Measurements from ENCODE around the gene SCAPER.

The SCAPER gene

GRCh38 chr15:76381366-76381765 is 523.8 kb downstream of the SCAPER start:
- DNase-seq (ENCODE audit: low read depth) = no peak
- H3K4me3 ChIP-seq (replicated peaks; ENCODE audit: low read depth, low read length) = no peak overlapping the region
- TF ChIP-seq CTCF (IDR thresholded peaks at IDR 0.05; ENCODE audit: low read length, missing control alignments) = no peak

GRCh38 chr15:76380249-76380648 is 524.9 kb downstream of the SCAPER start:
- DNase-seq (ENCODE audit: low read depth) = no peak
- no peak for TF ChIP-seq CTCF (IDR thresholded peaks at IDR 0.05; ENCODE audit: low read length, missing control alignments)
- H3K4me3 ChIP-seq (replicated peaks; ENCODE audit: low read depth, low read length) = no peak overlapping the region

- no peak for DNase-seq (ENCODE audit: low read depth)
- no peak for TF ChIP-seq CTCF (IDR thresholded peaks at IDR 0.05; ENCODE audit: low read length, missing control alignments)
- no peak overlapping the region for H3K4me3 ChIP-seq (replicated peaks; ENCODE audit: low read depth, low read length)
Measured at GRCh38 chr15:76378691-76379090, 526.4 kb downstream of the SCAPER start.

DNA sequence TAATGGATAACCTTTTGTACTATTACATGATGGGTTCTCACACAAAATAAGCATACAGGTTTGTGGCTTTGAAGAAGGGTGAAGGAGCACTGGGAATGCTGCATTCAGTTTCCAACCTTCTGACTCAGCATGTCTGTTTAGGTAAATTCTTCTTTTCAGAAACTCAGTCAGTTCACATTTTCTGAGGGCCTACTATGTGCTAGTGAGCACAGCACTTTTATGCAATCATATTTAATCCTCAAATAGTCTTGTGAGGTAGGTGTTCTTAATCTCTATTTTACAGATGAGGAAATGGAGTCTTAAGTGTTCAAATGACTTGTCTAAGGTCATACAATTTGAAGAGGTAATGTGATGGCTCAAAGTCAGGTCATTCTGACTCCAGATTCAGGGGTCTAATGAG is 527.4 kb downstream of the SCAPER start:
- no peak for TF ChIP-seq CTCF (IDR thresholded peaks at IDR 0.05; ENCODE audit: low read length, missing control alignments)
- no peak for DNase-seq (ENCODE audit: low read depth)

DNA sequence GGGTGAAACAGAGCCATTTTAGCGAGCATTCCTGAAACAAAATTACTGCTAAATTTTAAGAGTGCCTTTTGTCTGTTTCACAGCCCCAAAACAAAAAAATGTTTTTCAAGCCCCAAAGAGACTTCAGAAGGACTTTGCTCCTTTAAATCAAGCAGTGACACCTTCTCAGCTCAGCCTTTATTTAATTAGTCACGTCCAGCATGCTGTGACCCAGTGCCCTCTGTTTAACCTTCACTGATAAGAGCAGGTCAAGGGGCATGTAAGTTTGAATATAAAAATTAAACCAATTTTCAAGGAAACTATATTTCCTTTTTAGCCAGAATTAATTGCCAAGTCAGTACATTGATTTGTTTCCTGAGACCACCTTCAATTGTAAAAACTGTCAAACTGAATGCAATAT is 527.9 kb downstream of the SCAPER start:
- TF ChIP-seq CTCF (IDR thresholded peaks at IDR 0.05; ENCODE audit: low read length, missing control alignments) = no peak
- no peak overlapping the region for H3K4me3 ChIP-seq (replicated peaks; ENCODE audit: low read depth, low read length)
- DNase-seq (ENCODE audit: low read depth) = no peak

More for the DNA sequence above, 527.4 kb downstream of the SCAPER start:
- H3K4me3 ChIP-seq (replicated peaks; ENCODE audit: low read depth, low read length) = no peak overlapping the region

- no peak overlapping the region for H3K4me3 ChIP-seq (replicated peaks; ENCODE audit: low read depth, low read length)
- DNase-seq (ENCODE audit: low read depth) = no peak
- no peak for TF ChIP-seq CTCF (IDR thresholded peaks at IDR 0.05; ENCODE audit: low read length, missing control alignments)
Measured at GRCh38 chr15:76376816-76377215, 528.3 kb downstream of the SCAPER start.

GRCh38 chr15:76376029-76376428 is 529.1 kb downstream of the SCAPER start:
- H3K4me3 ChIP-seq (replicated peaks; ENCODE audit: low read depth, low read length) = no peak overlapping the region
- DNase-seq (ENCODE audit: low read depth) = no peak
- TF ChIP-seq CTCF (IDR thresholded peaks at IDR 0.05; ENCODE audit: low read length, missing control alignments) = no peak

Measured in fibroblast of pulmonary artery (primary cell).